ENCODE measurements around the gene PICALM. TPM values are rescaled to one million over a fixed set of nuclear protein-coding genes. Genes with fewer than 3 reads are reported as not detected.

Gene PICALM
- polyA plus RNA-seq, 4 donors: 88.8 to 155 (median 116) TPM

- Histone ChIP-seq H3K27me3 (ENCODE audit: control insufficient read depth in 3 of 3, insufficient read depth in 3 of 3, low read length in 3 of 3) (no peaks in the 10 kb centered on the region), H3K4me3 (ENCODE audit: low read depth in 1 of 3, low read length in 3 of 3) (no peak overlapping the region), H3K27ac (ENCODE audit: low read depth in 1 of 3, low read length in 2 of 3) (no peak overlapping the region), H3K4me1 (ENCODE audit: control insufficient read depth in 3 of 3, insufficient read depth in 2 of 3, low read depth in 1 of 3, low read length in 2 of 3) (no peaks in the 10 kb centered on the region), H3K36me3 (ENCODE audit: control insufficient read depth in 3 of 3, insufficient read depth in 2 of 3, low read depth in 1 of 3, low read length in 3 of 3) (no peaks in the 10 kb centered on the region), H3K9me3 (ENCODE audit: control insufficient read depth in 2 of 2, insufficient read depth in 1 of 2, low read depth in 1 of 2, low read length in 1 of 2) (peaks cover 0 to 11% of the 10 kb centered on the region in 2 donors)
- FAIRE-seq (no peak), DNase-seq (no peak)
These were observed 122.7 kb downstream of the PICALM start for GRCh38 chr11:85946221-85946620.

- Histone ChIP-seq H3K27me3 (ENCODE audit: control insufficient read depth in 3 of 3, insufficient read depth in 3 of 3, low read length in 3 of 3) (no peaks in the 10 kb centered on the region), H3K27ac (ENCODE audit: low read depth in 1 of 3, low read length in 2 of 3) (no peak overlapping the region), H3K9me3 (ENCODE audit: control insufficient read depth in 2 of 2, insufficient read depth in 1 of 2, low read depth in 1 of 2, low read length in 1 of 2) (peaks cover 0 to 11% of the 10 kb centered on the region in 2 donors), H3K36me3 (ENCODE audit: control insufficient read depth in 3 of 3, insufficient read depth in 2 of 3, low read depth in 1 of 3, low read length in 3 of 3) (no peaks in the 10 kb centered on the region), H3K4me1 (ENCODE audit: control insufficient read depth in 3 of 3, insufficient read depth in 2 of 3, low read depth in 1 of 3, low read length in 2 of 3) (no peaks in the 10 kb centered on the region), H3K4me3 (ENCODE audit: low read depth in 1 of 3, low read length in 3 of 3) (no peak overlapping the region)
- no peak for FAIRE-seq
- DNase-seq: no peak
These were observed 123.1 kb downstream of the PICALM start for GRCh38 chr11:85945788-85946187.

GRCh38 chr11:85945296-85945695 is 123.6 kb downstream of the PICALM start:
- Histone ChIP-seq H3K9me3 (ENCODE audit: control insufficient read depth in 2 of 2, insufficient read depth in 1 of 2, low read depth in 1 of 2, low read length in 1 of 2) (peaks cover 0 to 11% of the 10 kb centered on the region in 2 donors), H3K36me3 (ENCODE audit: control insufficient read depth in 3 of 3, insufficient read depth in 2 of 3, low read depth in 1 of 3, low read length in 3 of 3) (no peaks in the 10 kb centered on the region), H3K4me1 (ENCODE audit: control insufficient read depth in 3 of 3, insufficient read depth in 2 of 3, low read depth in 1 of 3, low read length in 2 of 3) (no peaks in the 10 kb centered on the region), H3K27me3 (ENCODE audit: control insufficient read depth in 3 of 3, insufficient read depth in 3 of 3, low read length in 3 of 3) (no peaks in the 10 kb centered on the region), H3K27ac (ENCODE audit: low read depth in 1 of 3, low read length in 2 of 3) (no peak overlapping the region), H3K4me3 (ENCODE audit: low read depth in 1 of 3, low read length in 3 of 3) (no peak overlapping the region)
- DNase-seq (no peak), FAIRE-seq (no peak)
- 95 to 100% (median 95%) methylated on average over 2 of the region's 2 CpGs for WGBS, 3 donors

- H3K27ac ChIP-seq (ENCODE audit: low read depth in 1 of 3, low read length in 2 of 3): no peak overlapping the region
- WGBS, 3 donors: 19 to 49% (median 23%) methylated on average over 6 of the region's 6 CpGs
- H3K4me1 ChIP-seq (ENCODE audit: control insufficient read depth in 3 of 3, insufficient read depth in 2 of 3, low read depth in 1 of 3, low read length in 2 of 3): no peaks in the 10 kb centered on the region
- H3K36me3 ChIP-seq (ENCODE audit: control insufficient read depth in 3 of 3, insufficient read depth in 2 of 3, low read depth in 1 of 3, low read length in 3 of 3): no peaks in the 10 kb centered on the region
- peak; percentile 42 to 54 for DNase-seq
- no peaks in the 10 kb centered on the region for H3K27me3 ChIP-seq (ENCODE audit: control insufficient read depth in 3 of 3, insufficient read depth in 3 of 3, low read length in 3 of 3)
- peaks cover 0 to 16% of the 10 kb centered on the region in 2 donors for H3K9me3 ChIP-seq (ENCODE audit: control insufficient read depth in 2 of 2, insufficient read depth in 1 of 2, low read depth in 1 of 2, low read length in 1 of 2)
- H3K4me3 ChIP-seq (ENCODE audit: low read depth in 1 of 3, low read length in 3 of 3): no peak overlapping the region
- no peak for FAIRE-seq
These were observed 127.4 kb downstream of the PICALM start for GRCh38 chr11:85941380-85941973.

- H3K36me3 ChIP-seq (ENCODE audit: control insufficient read depth in 3 of 3, insufficient read depth in 2 of 3, low read depth in 1 of 3, low read length in 3 of 3): no peaks in the 10 kb centered on the region
- no peak overlapping the region for H3K27ac ChIP-seq (ENCODE audit: low read depth in 1 of 3, low read length in 2 of 3)
- 59 to 71% (median 62%) methylated on average over 4 of the region's 4 CpGs for WGBS, 3 donors
- no peak for FAIRE-seq
- H3K9me3 ChIP-seq (ENCODE audit: control insufficient read depth in 2 of 2, insufficient read depth in 1 of 2, low read depth in 1 of 2, low read length in 1 of 2): peaks cover 0 to 11% of the 10 kb centered on the region in 2 donors
- no peaks in the 10 kb centered on the region for H3K27me3 ChIP-seq (ENCODE audit: control insufficient read depth in 3 of 3, insufficient read depth in 3 of 3, low read length in 3 of 3)
- H3K4me3 ChIP-seq (ENCODE audit: low read depth in 1 of 3, low read length in 3 of 3): no peak overlapping the region
- peak in 1 of 2 donors; percentile 20 for DNase-seq
- no peaks in the 10 kb centered on the region for H3K4me1 ChIP-seq (ENCODE audit: control insufficient read depth in 3 of 3, insufficient read depth in 2 of 3, low read depth in 1 of 3, low read length in 2 of 3)
These were observed 129.5 kb downstream of the PICALM start for GRCh38 chr11:85939099-85940015.

GRCh38 chr11:85937835-85938234 is 131.0 kb downstream of the PICALM start:
- WGBS, 3 donors: 96 to 100% (median 100%) methylated on average over 1 of the region's 1 CpG
- Histone ChIP-seq H3K27ac (ENCODE audit: low read depth in 1 of 3, low read length in 2 of 3) (no peak overlapping the region), H3K4me1 (ENCODE audit: control insufficient read depth in 3 of 3, insufficient read depth in 2 of 3, low read depth in 1 of 3, low read length in 2 of 3) (no peaks in the 10 kb centered on the region), H3K27me3 (ENCODE audit: control insufficient read depth in 3 of 3, insufficient read depth in 3 of 3, low read length in 3 of 3) (no peaks in the 10 kb centered on the region), H3K36me3 (ENCODE audit: control insufficient read depth in 3 of 3, insufficient read depth in 2 of 3, low read depth in 1 of 3, low read length in 3 of 3) (no peaks in the 10 kb centered on the region), H3K4me3 (ENCODE audit: low read depth in 1 of 3, low read length in 3 of 3) (no peak overlapping the region), H3K9me3 (ENCODE audit: control insufficient read depth in 2 of 2, insufficient read depth in 1 of 2, low read depth in 1 of 2, low read length in 1 of 2) (peaks cover 0 to 11% of the 10 kb centered on the region in 2 donors)
- FAIRE-seq (no peak), DNase-seq (no peak)

GRCh38 chr11:85935751-85936150 is 133.1 kb downstream of the PICALM start:
- H3K27ac ChIP-seq (ENCODE audit: low read depth in 1 of 3, low read length in 2 of 3): no peak overlapping the region
- DNase-seq (no peak), FAIRE-seq (no peak)
- WGBS, 3 donors: 94 to 97% (median 96%) methylated on average over 10 of the region's 10 CpGs
- no peaks in the 10 kb centered on the region for H3K36me3 ChIP-seq (ENCODE audit: control insufficient read depth in 3 of 3, insufficient read depth in 2 of 3, low read depth in 1 of 3, low read length in 3 of 3)
- no peak overlapping the region for H3K4me3 ChIP-seq (ENCODE audit: low read depth in 1 of 3, low read length in 3 of 3)
- H3K27me3 ChIP-seq (ENCODE audit: control insufficient read depth in 3 of 3, insufficient read depth in 3 of 3, low read length in 3 of 3): no peaks in the 10 kb centered on the region
- no peaks in the 10 kb centered on the region for H3K4me1 ChIP-seq (ENCODE audit: control insufficient read depth in 3 of 3, insufficient read depth in 2 of 3, low read depth in 1 of 3, low read length in 2 of 3)
- peaks cover 0 to 11% of the 10 kb centered on the region in 2 donors for H3K9me3 ChIP-seq (ENCODE audit: control insufficient read depth in 2 of 2, insufficient read depth in 1 of 2, low read depth in 1 of 2, low read length in 1 of 2)

GRCh38 chr11:85934596-85935169 is 134.2 kb downstream of the PICALM start:
- FAIRE-seq (no peak), DNase-seq (no peak)
- no peaks in the 10 kb centered on the region for H3K27me3 ChIP-seq (ENCODE audit: control insufficient read depth in 3 of 3, insufficient read depth in 3 of 3, low read length in 3 of 3)
- H3K4me1 ChIP-seq (ENCODE audit: control insufficient read depth in 3 of 3, insufficient read depth in 2 of 3, low read depth in 1 of 3, low read length in 2 of 3): no peaks in the 10 kb centered on the region
- no peak overlapping the region for H3K27ac ChIP-seq (ENCODE audit: low read depth in 1 of 3, low read length in 2 of 3)
- H3K4me3 ChIP-seq (ENCODE audit: low read depth in 1 of 3, low read length in 3 of 3): no peak overlapping the region
- WGBS, 3 donors: 67 to 88% (median 78%) methylated on average over 47 of the region's 47 CpGs
- no peaks in the 10 kb centered on the region for H3K36me3 ChIP-seq (ENCODE audit: control insufficient read depth in 3 of 3, insufficient read depth in 2 of 3, low read depth in 1 of 3, low read length in 3 of 3)
- peaks cover 0 to 11% of the 10 kb centered on the region in 2 donors for H3K9me3 ChIP-seq (ENCODE audit: control insufficient read depth in 2 of 2, insufficient read depth in 1 of 2, low read depth in 1 of 2, low read length in 1 of 2)
